ENCODE results near the gene CD209.

Gene CD209

DNA sequence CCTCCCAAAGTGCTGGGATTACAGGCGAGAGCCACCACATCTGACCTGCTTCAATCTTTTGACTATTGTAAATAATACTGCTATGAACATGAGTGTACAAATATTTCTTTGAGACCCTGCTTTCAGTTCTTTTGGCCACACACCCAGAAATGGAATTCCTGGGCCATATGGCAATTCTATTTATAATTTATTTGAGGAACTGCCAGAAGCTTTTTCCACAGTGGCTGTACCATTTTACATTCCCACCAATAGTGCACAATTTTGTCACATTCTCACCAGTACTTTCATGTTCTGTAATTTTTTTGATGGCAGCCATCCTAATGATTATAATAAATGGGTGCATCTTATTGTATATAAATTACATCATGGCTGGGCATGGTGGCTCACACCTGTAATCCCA, 31.7 kb downstream of the CD209 start:
- DNase-seq (ENCODE audit: low read depth, low spot score), result no peak
- no peak overlapping the region for H3K27ac ChIP-seq

DNA sequence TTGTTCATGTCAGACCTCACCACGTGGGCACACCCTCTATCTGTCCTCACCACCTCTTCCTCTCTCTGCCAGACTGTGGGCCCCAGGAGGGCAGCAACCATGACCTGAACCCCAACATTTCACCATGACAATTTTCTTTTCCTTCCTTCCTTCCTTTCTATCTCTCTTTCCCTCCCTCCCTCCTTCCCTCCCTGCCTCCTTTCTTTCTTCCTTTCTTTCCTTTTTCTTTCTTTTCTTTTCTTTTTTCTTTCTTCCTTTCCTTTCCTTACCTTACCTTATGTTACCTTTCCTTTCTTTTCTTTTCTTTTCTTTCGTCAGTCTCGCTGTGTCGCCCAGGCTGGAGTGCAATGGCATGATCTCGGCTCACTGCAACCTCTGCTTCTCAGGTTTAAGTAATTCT, 36.7 kb downstream of the CD209 start:
- no peak overlapping the region for H3K27ac ChIP-seq
- no peak for DNase-seq (ENCODE audit: low read depth, low spot score)

DNA sequence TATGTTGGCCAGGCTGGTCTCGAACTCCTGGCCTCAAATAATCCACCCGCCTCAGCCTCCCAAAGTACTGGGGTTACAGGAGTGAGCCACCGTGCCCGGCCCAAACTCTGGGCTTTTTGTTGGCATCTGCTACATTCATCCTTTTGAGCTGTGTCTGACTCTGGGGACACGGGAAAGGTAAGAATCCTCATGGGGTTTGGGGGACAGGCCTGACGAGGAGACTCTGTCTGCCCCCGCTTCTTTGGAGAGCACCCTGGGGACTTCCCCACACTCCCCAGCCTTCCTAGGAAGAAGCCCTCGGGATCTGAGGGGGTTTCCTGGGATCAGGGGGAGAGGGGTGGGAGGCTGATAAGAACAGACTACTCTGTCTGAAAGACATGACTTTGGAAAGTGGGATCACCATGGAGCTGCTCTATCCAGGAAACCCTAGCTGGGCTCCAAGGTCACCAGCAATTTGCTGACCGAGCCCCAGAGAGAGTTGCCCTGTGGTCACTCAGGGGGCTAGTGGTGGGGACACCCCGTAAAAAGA, 37.3 kb downstream of the CD209 start:
- H3K27ac ChIP-seq, result no peak overlapping the region
- DNase-seq (ENCODE audit: low read depth, low spot score), result no peak

GRCh38 chr19:7706955-7707456, 40.3 kb downstream of the CD209 start:
- no peak overlapping the region for H3K27ac ChIP-seq
- no peak for DNase-seq (ENCODE audit: low read depth, low spot score)

DNA sequence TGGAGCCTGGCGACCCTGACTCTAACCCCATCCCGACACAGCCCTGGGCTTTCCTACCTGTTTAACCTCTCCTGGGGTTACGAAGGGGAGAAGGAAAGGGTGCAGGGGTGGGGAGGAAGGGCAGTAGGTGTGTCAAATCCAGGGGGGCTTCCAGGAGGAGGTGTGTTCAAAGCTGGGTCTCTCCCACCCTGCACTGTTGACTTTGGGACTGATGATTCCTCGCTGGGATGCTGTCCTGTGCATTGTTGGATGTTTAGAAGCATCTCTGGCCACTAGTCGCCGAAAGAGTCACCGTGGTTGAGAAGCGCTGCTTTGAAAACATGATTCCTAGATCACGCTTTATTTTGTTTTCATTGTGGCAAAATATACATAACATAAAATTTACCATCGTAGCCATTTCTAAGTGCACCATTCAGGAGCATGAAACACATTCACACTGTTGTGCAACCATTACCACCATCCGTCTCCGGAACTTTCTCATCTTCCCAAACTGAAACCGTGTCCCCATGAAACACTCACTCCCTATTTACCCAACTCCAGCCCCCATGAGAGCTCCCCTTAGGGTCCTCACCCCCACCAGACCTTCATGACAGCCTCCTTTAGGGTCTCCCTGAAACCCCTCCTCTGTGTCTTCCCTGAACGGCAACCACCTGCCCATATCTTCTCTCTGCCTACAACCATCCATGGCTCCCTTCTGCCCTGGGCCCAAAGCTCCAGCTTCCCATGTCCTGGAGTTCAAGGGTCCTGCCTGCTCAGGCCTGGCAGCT, 41.0 kb downstream of the CD209 start:
- H3K27ac ChIP-seq, result no peak overlapping the region
- DNase-seq (ENCODE audit: low read depth, low spot score), result no peak

DNA sequence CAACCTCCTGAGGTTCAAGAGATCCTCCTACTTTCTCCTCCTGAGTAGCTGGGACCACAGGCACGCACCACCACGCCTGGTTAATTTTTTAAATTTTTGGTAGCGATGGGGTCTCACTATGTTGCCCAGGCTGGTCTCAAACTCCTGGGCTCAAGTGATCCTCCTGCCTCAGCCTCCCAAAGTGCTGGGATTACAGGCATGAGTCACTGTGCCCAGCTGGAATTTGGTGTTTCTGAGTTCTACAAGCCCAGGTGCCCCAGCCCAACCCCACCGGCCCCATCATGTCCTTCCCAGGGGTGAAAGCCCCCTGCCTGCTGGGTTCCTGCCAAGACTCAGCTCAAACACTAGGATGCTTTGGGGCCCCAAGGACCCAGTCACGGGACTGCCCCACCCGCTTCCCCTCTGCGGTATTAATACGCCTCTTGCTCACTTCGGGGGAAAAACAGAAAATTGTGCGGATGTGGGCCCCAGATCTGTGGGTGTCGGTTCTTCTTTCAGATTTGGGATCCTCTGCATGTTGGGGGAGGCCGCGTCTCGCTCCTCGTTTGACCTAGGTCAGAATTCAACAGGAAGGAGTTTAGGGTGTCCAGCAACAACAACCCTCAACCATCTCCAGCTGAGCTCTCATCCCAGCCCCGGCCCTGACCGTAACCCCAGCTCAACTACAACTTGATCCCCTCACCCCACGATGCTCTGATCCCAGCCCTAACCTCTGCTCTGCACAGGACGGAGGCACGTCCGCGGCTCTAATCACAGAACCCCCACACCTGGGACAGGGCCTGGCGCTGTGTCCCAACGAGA, 41.7 kb downstream of the CD209 start:
- no peak for DNase-seq (ENCODE audit: low read depth, low spot score)
- no peak overlapping the region for H3K27ac ChIP-seq

DNA sequence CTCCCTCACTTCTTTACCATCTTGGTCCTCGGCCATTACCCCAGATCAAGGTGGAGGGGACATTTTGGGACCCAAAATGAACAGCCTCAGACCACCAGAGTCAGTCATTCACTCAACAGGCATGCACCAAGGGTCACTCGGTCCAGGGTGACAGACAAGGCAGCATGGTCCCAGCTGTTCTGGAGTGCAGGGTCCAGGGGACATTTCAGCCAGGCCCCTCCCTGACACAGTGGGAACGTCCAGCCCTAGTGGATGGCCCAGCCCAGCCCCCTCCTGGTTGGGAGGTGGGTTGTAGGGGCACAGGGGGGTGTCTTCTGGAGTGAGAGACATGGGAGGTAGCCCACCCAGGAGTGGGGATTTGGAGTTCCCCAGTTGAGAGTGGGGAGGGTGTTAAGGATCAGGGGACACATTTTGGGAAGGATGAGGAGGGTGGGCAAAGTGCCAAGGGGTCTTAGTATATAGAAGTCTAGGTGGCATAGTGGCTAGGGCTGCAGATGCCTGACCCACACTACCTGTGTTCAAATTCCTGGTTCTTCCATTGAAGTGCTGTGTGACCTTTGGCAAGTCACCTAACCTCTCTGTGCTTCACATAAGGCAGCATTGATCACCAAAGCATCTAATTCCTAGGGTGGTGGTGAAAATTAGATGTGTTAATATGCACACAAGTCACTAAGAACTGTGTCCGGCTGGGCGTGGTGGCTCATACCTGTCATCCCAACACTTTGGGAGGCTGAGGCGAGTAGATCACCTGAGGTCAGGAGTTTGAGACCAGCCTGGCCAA, 42.9 kb downstream of the CD209 start:
- DNase-seq (ENCODE audit: low read depth, low spot score), result no peak
- H3K27ac ChIP-seq, result no peak overlapping the region

DNA sequence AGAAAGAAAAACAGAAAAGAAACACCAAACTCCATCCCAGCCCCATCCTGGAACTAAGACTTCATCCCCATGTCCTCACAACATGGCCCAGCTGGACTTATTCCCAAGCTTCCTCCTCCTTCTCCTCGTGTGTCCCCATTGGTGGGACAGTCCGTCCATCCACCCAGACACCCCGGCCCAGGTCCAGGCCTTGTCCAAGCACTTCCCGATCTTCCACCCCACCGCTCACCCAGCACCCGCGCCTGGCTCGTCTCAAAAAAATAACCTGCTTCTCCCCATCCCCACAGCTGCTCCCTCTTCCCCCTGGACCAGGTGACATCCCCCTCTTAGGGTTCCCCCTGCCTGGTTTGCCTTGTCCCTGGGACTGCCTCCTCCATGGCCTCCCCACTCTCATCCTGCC, 44.0 kb downstream of the CD209 start:
- DNase-seq (ENCODE audit: low read depth, low spot score), result no peak
- H3K27ac ChIP-seq, result no peak overlapping the region

- H3K27ac ChIP-seq, result no peak within 1 kb of the TSS
Measured at GRCh38 chr19:7701654-7702457, 45.5 kb downstream of the CD209 start, which contains the start of gene FCER2. TSS of gene FCER2 (minus strand) at chr19:7702131. CDS start at chr19:7699760, 2,371 bp downstream.

DNA sequence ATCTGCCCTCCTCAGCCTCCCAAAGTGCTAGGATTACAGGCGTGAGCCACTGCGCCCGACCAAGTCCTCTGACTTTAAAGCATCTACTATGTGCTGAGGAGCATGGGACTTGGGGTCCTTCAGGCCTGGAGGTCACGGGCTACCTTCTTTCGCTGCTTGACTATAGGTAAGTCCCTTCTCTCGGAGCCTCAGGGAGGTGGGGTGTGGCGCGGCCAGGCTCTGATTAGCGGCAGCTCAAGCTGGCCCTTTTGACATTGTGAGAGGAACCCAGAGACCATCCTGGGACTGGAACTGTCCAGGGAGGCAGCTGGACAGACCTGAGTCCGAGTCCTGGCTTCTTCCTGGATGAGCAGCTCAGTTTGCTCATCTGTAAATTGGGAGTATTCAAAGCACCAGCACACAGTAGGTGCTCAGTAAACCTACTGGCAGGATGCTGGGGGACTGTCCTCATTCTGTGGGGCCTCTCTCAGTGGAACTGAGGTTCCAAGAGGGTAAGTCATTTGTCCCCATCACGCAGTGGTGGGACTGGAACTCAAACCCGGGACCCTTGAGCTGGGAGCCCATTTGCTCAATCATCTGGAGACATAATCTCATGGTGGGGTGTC, 46.2 kb downstream of the CD209 start:
- no peak for DNase-seq (ENCODE audit: low read depth, low spot score)
- no peak overlapping the region for H3K27ac ChIP-seq

More at GRCh38 chr19:7701654-7702457, 45.5 kb downstream of the CD209 start, which contains the start of gene FCER2:
- DNase-seq (ENCODE audit: low read depth, low spot score), result no peak

DNA sequence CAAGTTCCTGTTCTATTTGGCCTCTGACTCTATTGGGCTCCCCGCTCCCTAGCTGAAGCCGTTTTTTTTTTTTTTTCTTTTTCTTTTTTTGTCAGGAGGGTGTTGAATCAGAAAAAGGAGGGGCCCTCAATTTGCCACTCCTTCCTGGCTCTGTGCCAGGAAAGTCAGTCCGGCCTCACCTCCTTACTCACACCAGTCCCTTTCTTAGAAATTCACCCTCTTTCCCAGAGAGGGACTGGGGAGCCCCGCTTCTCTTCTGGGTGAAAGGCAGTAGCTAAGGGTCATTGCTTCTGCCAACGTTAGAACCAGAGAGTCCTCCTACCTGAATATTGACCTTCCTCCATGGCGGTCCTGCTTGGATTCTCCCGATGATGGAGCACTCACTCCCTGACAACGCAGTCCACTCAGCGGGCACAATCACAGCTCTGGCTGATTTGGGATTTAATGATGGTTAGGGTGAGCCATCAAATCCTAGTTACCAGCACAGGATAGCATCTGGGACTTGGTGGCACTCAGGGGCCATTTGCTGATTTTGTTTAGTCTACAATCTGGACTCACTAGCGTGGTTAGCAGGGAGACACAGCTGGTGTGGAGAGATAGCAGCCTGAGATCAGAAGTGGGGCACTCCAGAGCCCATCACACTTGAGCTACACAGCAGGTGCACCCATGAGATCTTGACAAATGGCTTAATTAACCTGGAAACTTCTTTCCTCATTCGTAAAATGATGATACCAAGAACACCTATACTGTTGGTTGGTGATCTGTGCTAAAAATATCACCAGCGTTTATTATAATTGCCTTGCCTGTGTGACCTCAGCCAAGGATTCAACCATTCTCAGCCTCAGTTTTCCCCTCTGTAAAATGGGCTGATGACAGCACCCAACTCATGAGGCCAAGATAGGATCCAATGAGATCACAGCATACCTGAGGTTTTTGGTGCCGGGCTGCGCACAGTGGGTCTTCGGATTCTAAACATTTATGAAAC, 47.6 kb downstream of the CD209 start:
- DNase-seq (ENCODE audit: low read depth, low spot score), result no peak
- no peak overlapping the region for H3K27ac ChIP-seq

DNA sequence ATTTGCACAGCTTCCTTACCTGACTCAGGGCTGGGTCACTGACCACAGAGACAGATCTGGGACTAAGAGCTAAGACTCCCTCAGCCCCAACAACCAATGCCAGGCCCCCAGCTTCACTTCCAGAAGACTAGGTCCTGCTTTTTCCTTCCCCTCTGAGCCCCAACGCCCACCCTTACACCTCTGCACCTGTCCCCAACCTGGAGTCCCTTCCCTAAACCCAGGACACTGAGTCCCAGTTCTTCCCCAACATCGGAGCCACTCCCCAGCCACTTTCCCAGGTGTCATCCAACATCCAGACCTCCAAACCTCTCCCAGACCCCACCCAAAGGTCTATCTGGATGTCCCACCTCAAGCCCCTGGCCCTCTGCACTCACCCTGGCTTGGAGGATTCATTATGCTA, 48.3 kb downstream of the CD209 start:
- no peak for DNase-seq (ENCODE audit: low read depth, low spot score)
- no peak overlapping the region for H3K27ac ChIP-seq

DNA sequence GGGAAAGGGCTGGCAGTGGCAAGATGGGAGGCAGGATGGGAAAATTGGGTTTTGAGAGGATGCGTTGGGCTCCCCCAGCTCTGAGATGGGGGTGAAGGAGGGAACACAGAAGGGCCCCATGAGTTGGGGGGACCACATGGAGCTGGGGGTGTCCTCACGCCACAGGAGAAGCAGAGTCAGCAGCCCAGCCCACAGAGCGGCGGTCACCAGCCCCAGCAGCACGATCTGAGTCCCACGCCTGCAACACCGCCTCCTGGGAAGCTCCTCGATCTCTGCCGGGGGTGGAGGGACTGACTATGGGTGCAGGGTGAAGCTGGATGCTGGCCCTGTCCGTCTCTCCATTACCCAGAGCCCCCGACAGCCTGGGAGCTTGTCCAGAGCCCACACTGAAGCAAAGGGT, 48.8 kb downstream of the CD209 start:
- no peak for DNase-seq (ENCODE audit: low read depth, low spot score)
- no peak overlapping the region for H3K27ac ChIP-seq

DNA sequence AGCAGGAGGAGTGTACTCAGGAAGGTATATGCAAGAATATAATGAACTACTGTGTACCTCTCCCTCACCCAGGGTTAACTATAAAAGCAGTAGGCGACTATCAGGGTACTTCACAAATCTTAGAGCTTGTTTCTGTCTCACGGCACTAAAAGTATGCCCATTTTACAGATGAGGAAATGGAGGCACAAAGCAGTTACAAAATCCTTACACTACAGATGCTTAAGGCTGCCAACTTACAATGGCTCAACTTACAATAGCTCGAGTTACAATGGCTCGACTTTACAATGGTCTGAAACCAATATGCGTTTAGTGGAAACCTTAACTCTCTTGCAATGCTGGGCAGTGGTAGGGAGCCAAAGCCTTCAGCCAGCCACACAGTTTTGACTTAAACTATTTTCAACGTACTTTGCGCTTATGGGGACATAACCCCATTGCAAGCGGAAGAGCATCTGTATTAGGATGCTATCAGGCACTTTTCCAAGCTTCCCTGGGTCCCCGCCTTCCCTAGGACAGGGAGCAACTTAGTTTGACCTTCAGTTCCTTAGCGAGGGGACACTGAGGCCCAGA, 49.5 kb downstream of the CD209 start:
- no peak overlapping the region for H3K27ac ChIP-seq
- no peak for DNase-seq (ENCODE audit: low read depth, low spot score)

- H3K27ac ChIP-seq, result no peak overlapping the region
- DNase-seq (ENCODE audit: low read depth, low spot score), result no peak
Measured at GRCh38 chr19:7694499-7694898, 52.8 kb downstream of the CD209 start.

DNA sequence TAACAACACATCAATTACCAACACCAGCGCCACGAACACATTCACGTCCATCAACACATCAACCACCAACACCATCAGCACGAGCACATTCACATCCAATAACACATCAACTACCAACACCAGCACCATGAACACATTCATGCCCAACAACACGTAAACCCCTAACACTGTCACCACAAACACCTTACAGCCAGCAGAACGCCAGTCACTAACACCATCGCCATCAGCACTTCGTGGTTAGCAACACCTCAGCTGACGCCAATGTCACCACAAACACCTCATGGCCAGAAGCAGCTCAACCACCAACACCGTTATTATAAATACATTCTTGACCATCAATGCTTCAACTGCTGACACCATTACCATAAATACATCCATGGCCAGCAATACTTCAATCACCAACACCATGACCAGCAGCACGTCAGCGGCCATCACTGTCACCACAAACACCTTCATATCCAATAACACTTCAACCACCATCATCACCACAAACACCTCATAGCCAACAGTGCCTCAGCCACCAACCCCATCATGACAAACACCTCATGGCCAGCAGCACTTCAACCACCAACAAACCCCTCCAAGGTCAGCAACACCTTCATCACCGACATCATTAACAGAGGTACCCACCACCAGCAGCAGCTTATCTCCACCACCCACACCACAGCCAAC, 54.8 kb downstream of the CD209 start:
- no peak overlapping the region for H3K27ac ChIP-seq
- DNase-seq (ENCODE audit: low read depth, low spot score), result no peak

DNA sequence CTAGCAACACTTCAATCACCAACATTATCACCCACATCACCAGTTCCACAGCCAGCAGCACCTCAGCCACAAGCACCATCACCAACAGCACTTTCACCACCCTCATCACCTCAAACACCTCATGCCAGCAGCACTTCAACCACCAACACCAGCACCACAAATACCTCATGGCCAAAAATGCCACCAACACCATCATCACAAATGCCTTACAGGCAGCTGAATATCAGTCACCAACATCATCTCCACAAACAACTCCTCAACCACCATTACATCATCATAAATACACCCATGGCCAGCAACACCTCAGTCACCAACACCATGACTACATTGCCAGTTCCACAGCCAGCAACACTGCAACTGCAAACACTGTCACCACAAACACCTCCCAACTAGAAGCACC, 55.8 kb downstream of the CD209 start:
- DNase-seq (ENCODE audit: low read depth, low spot score), result no peak
- H3K27ac ChIP-seq, result no peak overlapping the region

Data from epithelial cell of prostate (primary cell).